CD4-positive, alpha-beta T cell treated with Interleukin-4 for 4 hours (primary cell): ENCODE data around the gene PKN3.
"Not testable (repeated sequence)": the region's sequence is repeated elsewhere in the genome, so short reads cannot be mapped to it uniquely, and the experiment has no call there.

ENCODE experiments used
- DNase-seq: peaks from one replicate; pipeline ENCODE4 v3.0.0-alpha.2; 2020

The PKN3 gene

DNA sequence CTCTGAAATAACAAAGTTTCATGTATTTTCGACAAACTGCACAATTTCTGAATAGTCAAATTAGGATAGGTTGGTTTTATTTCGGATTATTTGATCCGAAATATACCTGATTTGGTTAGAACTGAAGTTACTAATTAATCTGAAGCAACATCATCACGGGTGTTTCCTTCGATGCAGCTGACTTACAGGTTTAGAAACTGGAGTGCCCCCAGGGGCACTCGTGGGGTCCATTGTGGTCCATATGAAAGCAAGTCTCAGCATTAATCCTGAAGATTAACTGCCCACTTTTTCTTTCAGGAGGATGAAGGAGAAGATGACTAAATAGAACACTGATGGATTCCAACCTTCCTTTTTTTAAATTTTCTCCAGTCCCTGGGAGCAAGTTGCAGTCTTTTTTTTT is 8.0 kb upstream of the PKN3 start:
- DNase-seq: no peak

DNA sequence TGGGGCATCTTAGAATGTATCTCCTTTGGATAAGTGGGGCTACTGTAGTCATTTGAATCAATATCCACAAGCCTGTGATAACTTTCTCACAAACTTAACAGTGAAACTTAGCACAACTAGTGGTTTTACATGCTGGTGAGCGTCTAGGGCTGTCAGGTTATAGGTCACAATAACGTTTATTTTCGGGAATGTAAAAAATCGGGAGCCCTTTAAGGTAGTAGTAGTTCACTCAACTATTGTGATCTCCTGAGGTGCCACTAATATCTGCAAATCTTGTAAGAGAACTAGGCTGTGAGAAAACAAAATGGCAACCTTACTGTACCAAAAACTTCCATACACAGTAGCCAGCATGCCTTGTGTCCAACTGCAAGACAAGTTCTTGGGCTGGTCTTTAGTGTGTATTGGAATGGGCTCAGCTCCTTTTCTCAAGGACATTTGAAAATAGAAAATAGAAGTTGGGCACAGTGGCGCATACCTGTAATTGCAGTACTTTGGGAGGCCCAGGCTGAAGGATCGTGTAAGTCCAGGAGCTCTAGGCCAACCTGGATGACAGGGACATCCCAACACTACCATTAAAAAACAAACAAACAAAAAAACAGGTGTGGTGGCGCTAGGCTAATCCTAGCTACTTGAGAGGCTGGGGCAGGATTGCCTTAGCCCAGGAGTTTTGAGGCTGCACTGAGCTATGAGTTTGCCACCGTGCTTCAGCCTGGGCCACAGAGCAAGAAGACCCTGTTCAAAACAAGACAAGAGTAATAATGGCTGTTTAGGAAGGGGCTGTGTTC is 5.2 kb upstream of the PKN3 start:
- no peak for DNase-seq

GRCh38 chr9:128699096-128699795 is 3.1 kb upstream of the PKN3 start:
- DNase-seq: not testable (repeated sequence)

DNA sequence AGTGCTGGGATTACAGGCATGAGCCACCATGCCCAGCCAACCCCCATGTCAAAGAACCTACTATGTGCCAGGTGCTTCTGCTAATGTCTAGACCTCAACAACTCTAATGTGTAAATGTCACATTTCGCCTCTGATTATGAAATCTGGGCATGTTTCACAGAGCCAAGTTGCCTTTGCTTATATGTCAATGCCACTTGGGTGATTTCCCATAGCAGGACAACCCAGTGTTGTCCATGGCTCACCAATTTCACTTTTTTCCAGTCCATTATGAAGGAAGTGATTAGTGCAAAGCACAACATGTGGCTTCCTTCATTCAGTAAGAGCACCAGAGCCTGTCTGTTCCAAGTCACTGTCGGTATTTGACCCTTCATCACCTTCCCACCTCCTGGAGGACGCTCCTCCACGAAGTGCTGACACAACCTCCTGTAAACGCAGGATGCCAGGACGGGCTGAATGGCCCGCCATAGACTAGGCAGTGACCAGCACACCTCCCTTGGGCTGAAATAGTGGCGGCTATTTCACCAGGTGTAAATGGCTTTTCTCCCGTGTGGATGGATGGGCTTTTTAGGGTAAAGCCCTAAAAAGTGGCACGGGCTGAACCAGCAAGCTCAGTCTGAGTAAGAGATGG is 962 bp upstream of the PKN3 start:
- DNase-seq: no peak

DNA sequence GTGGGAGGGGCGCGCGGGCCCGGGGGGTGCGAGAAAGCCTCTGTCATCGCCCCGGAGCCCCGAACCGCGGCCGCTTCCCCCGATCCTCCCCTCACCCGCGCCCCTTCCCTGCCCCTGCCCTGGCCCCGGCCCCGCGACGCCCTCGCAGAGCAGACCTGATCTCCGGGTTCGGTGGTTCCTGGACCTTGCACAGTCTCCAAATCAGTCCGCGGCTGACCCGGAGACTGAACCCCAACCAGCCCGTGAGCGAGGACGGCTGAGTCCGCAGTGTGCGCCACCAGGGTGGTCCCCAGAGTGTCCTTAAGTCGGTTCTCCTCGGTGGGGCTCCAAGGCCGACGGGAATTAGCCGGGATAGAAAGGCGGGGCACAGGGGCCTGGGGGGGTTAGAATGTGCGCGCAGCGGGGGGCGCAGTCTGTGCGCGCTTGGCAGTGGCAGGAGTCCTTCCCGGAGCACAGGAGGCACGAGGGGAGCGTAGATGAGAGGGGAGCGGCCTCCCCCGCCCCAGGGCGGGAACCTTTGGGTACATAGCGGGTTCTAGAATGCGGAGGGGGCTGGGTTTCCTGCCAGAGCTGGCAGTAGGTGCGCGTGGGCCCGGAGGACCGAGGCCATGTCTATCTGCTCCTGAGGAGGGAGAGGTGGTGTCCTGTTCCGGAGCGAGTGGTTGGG is 779 bp downstream of the PKN3 start:
- DNase-seq: no peak

DNA sequence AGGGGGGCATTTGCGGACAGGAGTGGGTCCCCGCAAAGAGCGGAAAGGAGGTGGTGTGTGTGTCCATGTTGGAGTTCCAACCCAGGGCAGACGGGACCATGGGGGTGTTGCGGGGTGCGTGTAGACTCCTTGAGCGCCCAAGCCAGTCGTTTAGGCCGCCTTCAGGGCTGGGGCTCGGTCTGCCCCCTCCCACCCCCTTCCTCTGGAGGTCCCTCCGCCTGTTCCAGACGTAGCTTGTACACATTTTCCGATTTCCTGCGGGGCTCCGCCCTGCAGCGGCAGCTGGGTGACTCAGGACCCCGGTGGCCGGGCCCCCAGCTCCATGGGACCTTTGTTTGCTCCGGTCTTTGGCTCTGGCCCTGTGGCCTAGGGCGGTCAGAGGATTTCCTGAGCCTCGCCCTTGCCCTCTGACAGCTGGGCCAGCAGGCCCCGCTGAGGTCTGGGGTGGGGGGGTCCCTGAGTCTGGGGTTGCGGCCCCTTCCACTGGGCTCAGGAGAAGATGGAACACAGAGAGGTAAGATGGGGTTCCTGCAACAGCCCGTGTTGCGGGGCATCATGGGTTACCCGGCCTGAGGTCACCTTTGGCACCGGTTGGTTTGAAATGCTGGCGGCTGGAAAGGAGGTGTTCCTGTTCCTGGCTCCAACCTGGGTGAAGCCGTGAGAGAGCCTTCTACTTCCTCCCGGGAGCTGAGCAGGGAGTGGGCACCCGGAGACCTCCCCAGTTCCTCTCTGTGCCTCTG is 1.5 kb downstream of the PKN3 start:
- DNase-seq: no peak

DNA sequence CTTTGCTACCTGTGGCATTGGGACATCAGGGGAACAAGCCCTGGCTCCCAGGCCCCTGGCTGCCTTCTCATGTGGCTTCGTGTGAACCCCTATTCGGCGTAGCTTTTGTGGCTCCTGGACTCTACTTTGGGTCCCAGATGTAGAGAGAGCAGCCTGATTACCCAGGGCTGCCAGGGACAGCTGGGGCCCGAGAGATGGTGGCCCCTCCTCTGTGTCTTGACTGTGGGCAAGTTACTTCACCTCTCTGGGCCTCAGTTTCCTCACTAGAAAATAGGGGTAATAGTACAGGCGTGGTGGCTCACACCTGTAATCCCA is 2.0 kb downstream of the PKN3 start:
- DNase-seq: no peak

DNA sequence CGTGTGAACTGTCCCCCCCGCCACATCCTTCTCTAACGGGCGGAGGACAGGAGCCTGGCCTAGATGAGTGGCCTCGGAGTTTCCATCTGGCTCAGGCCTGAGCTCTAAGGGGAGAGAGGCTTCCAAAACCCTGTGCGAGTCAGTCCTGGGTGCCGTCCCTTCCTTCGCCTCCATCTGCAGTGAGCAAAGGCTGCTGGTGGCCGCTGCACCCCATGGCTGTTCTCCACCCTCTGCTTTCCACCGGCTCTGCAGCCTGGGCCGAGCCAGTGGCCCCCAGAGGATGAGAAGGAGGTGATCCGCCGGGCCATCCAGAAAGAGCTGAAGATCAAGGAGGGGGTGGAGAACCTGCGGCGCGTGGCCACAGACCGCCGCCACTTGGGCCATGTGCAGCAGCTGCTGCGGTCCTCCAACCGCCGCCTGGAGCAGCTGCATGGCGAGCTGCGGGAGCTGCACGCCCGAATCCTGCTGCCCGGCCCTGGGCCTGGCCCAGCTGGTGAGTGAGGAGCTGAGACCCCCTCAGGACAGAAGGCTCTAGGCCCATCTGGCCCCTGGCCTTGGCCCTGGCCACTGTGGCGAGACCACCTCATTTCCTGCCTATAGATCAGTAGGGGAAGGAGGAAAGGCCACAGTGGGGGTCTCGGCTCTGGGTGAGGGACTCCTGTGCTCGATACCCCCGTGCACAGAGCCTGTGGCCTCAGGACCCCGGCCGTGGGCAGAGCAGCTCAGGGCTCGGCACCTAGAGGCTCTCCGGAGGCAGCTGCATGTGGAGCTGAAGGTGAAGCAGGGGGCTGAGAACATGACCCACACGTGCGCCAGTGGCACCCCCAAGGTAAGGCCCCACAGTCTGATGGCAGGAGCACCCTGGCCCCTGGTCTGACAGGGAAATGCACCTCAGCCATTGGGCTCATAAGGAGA is 3.0 kb downstream of the PKN3 start:
- DNase-seq: no peak

GRCh38 chr9:128706045-128706444 is 3.7 kb downstream of the PKN3 start:
- DNase-seq: no peak

GRCh38 chr9:128706671-128707381 is 4.5 kb downstream of the PKN3 start:
- no peak for DNase-seq

GRCh38 chr9:128707446-128707845 is 5.1 kb downstream of the PKN3 start:
- no peak for DNase-seq

- no peak for DNase-seq
Measured at GRCh38 chr9:128712451-128713410, 10.4 kb downstream of the PKN3 start.

DNA sequence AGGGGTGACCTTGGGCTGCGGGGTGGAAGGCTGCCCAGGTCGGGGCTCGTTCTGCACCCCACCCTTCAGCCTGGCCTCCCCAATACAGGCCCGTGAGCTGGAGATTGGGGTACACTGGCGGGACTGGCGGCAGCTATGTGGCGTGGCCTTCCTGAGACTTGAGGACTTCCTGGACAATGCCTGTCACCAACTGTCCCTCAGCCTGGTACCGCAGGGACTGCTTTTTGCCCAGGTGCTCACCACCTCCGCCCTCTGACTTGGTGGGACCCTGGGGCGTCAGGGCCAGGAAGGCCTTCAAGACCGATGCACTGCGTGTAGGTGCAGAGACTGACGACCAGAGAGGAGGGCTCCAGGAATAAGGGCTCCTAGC is 11.1 kb downstream of the PKN3 start:
- DNase-seq: no peak

- no peak for DNase-seq
Measured at GRCh38 chr9:128713941-128714573, 11.8 kb downstream of the PKN3 start.

- DNase-seq: no peak
Measured at GRCh38 chr9:128714586-128715435, 12.5 kb downstream of the PKN3 start.

- DNase-seq: no peak
Measured at GRCh38 chr9:128715436-128715750, 13.1 kb downstream of the PKN3 start.

- DNase-seq: no peak
Measured at GRCh38 chr9:128716581-128717254, 14.4 kb downstream of the PKN3 start.

DNA sequence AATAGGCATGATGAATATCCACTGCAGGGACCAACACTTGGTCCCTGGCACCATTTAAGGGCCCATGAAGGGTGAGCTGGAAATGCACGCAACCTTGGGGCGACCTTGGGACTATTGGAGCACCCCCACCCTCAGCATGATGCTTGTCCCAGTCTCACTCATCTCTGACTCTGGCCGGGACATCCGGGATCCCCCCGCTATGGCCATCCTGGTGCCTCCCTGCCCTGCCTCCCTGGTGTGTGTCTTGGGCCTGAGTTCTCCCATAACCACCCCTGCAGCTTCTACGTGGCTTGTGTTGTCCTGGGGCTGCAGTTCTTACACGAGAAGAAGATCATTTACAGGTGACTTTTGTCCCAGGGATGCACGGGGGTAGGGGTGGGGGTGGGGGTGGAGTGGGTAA is 15.7 kb downstream of the PKN3 start:
- DNase-seq: no peak
